ENCODE data around the gene KDM2A.

Gene KDM2A

GRCh38 chr11:67178421-67178820 is 59.4 kb downstream of the KDM2A start:
- TF ChIP-seq GATA3 (IDR thresholded peaks at IDR 0.05; ENCODE audit: low read depth, low read length), result no peak
- TF ChIP-seq GATA2 (IDR thresholded peaks at IDR 0.05; ENCODE audit: low read depth, low read length), result no peak

GRCh38 chr11:67178878-67179277 is 59.8 kb downstream of the KDM2A start:
- TF ChIP-seq GATA2 (IDR thresholded peaks at IDR 0.05; ENCODE audit: low read depth, low read length) (no peak), GATA3 (IDR thresholded peaks at IDR 0.05; ENCODE audit: low read depth, low read length) (no peak)

DNA sequence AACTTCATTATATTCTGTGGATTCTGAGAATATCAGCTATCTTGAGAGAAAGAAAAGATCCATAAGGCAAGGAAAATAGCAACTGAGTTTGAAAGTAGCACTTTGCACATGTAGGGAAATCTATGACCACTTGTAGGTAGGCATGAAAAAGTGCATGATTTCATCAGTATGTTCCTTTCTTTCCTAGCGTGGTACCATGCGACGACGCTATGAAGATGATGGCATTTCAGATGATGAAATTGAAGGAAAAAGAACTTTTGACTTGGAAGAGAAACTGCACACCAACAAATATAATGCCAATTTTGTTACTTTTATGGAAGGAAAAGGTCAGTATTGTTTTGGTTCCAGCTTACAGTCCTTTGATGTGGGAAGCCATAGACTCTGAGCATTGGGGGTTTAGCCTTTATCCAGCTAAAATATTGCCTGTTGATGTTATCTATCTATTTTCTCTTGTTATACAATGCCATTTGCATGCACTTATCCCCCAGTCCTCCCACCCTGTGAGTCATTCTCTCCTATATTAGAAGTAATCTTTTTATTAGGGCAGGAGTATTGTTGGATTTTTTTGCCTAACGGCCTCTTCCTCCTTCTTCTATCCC is 60.9 kb downstream of the KDM2A start:
- TF ChIP-seq GATA2 (IDR thresholded peaks at IDR 0.05; ENCODE audit: low read depth, low read length), result peak; percentile 21; the same call in 1 of the 2 replicates
- TF ChIP-seq GATA3 (IDR thresholded peaks at IDR 0.05; ENCODE audit: low read depth, low read length), result no peak

DNA sequence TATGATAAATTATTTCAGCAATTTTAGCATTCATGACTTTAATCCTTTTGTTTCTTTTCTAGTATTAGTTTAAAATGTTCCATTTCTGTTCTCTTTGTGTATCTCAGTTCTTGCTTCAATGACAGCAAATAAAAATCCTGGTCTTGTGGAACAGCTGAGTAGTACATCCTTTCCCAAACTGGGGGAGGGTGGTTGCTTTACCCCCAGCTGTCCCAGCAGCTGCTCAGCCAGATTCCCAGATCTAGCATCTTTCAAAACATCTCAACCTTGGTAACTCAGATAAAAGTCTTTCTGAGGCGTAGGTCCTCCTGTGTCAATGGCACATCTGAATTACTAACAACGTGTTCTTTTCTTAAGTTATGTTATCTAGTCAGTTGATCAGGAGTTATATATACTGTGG is 75.0 kb downstream of the KDM2A start:
- no peak for TF ChIP-seq GATA2 (IDR thresholded peaks at IDR 0.05; ENCODE audit: low read depth, low read length)
- no peak for TF ChIP-seq GATA3 (IDR thresholded peaks at IDR 0.05; ENCODE audit: low read depth, low read length)

DNA sequence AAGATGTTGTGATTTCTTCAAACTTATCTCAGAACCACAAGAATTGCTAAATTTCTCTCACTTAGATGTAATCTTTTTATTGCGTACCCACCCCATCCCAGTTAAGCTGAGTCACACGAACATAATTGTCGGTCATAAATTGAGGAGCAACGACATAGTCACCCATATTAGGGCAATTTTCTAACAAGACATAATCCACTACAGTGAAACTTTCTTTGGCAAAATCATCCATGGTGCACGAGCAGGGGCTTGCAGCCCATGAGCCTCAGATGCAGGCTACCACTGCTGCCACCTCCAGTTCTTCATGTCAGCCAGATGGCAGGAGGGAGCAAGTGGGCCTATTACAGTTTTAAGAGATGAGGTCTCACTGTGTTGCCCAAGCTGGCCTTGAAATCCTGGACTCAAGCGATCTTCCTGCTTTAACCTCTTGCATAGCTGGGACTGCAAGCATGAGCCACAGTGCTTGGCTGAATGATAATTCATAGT is 77.0 kb downstream of the KDM2A start:
- TF ChIP-seq GATA3 (IDR thresholded peaks at IDR 0.05; ENCODE audit: low read depth, low read length) (no peak), GATA2 (IDR thresholded peaks at IDR 0.05; ENCODE audit: low read depth, low read length) (no peak)

DNA sequence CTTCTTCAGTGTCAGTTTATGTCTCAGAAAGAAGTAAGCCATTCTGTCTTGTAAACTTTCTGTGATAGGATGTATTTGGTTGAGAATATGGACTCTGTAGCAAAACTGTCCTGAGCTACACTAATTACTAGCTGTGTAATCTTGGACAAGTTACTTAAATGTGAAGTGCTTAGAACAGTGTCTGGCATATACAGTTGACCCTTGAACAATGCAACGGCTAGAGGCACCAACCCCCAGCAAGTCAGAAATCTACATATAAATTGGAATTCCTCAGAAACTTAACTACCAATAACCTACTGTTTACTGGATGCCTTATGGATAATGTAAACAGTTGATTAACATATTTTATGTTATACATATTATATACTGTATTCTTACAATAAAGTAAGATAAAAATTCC is 78.5 kb downstream of the KDM2A start:
- no peak for TF ChIP-seq GATA3 (IDR thresholded peaks at IDR 0.05; ENCODE audit: low read depth, low read length)
- no peak for TF ChIP-seq GATA2 (IDR thresholded peaks at IDR 0.05; ENCODE audit: low read depth, low read length)

- TF ChIP-seq GATA3 (IDR thresholded peaks at IDR 0.05; ENCODE audit: low read depth, low read length), result no peak
- TF ChIP-seq GATA2 (IDR thresholded peaks at IDR 0.05; ENCODE audit: low read depth, low read length), result no peak
Measured at GRCh38 chr11:67199751-67200150, 80.7 kb downstream of the KDM2A start.

- TF ChIP-seq GATA3 (IDR thresholded peaks at IDR 0.05; ENCODE audit: low read depth, low read length) (no peak), GATA2 (IDR thresholded peaks at IDR 0.05; ENCODE audit: low read depth, low read length) (no peak)
Measured at GRCh38 chr11:67202028-67202427, 83.0 kb downstream of the KDM2A start.

- no peak for TF ChIP-seq GATA3 (IDR thresholded peaks at IDR 0.05; ENCODE audit: low read depth, low read length)
- TF ChIP-seq GATA2 (IDR thresholded peaks at IDR 0.05; ENCODE audit: low read depth, low read length), result no peak
Measured at GRCh38 chr11:67204822-67205221, 85.8 kb downstream of the KDM2A start.

DNA sequence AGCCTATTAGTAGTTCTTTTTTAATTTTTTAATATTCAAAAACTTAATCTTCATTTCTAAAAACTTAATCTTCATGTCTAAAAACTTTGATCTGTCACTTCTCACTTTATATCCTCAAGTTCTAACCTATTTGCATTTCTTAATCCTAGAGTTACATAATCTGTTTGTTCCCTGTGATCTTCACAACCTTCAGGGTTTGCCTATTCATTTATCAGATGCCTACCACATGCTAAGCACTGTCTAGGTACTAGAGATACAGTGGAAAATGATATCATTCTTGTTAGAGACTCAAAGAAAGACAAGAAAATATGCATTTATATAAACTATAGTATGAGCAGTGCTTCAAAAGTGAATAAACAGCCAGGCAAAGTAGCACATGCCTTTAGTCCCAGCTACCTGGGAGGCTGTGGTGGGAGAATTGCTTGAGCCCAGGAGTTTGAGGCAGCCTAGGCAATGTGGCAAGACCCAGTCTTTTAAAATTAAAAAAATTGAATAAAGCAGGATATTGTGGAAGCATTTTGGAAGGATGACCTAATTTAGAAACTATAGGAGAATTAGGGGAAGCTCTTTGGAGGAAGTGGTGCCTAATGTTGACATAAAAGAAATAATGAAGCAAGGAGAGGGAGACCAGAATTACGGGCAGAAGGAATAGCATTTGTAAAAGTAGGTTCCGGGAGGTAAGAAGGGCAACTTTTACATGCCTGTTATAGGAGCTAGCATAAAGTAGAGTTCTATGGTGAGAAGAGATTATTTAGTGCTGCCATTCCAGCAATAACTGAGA is 92.8 kb downstream of the KDM2A start:
- TF ChIP-seq GATA2 (IDR thresholded peaks at IDR 0.05; ENCODE audit: low read depth, low read length) (no peak), GATA3 (IDR thresholded peaks at IDR 0.05; ENCODE audit: low read depth, low read length) (no peak)

- no peak for TF ChIP-seq GATA2 (IDR thresholded peaks at IDR 0.05; ENCODE audit: low read depth, low read length)
- TF ChIP-seq GATA3 (IDR thresholded peaks at IDR 0.05; ENCODE audit: low read depth, low read length), result no peak
Measured at GRCh38 chr11:67213178-67213621, 94.1 kb downstream of the KDM2A start.

DNA sequence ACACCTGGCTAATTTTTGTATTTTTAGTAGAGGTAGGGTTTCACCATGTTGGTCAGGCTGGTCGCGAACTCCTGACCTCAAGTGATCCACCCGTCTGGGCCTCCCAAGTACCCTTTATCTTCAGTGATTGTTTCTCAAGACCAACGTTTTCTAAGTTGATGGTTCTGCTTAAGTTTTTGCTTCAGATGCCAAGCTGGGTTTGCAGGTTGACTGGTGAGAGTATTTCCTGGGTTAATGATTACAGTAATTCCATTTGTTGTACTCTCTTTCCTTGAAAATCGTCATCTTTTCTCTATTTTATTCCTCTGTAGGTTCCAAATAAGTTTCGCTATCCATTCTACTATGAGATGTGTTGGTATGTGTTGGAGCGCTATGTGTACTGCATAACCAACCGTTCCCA is 108.7 kb downstream of the KDM2A start:
- TF ChIP-seq GATA2 (IDR thresholded peaks at IDR 0.05; ENCODE audit: low read depth, low read length) (no peak), GATA3 (IDR thresholded peaks at IDR 0.05; ENCODE audit: low read depth, low read length) (no peak)

DNA sequence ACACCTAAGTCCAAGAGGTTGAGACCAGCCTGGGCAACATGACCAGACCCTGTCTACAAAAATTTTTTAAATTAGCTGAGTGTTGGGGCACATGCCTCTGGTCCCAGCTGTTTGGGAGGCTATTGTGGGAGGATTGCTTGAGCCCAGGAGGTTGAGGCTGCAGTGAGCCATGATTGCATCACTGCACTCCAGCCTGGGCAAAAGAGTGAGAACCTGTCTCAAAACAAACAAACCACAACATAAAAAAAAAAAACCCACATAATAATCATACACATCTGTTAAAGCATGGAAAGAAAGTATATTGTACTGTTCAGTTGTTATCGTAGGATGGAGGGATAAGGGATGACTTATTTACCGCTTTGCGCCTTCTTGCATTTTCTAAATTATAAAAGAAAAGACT is 111.3 kb downstream of the KDM2A start:
- TF ChIP-seq GATA3 (IDR thresholded peaks at IDR 0.05; ENCODE audit: low read depth, low read length) (no peak), GATA2 (IDR thresholded peaks at IDR 0.05; ENCODE audit: low read depth, low read length) (no peak)

DNA sequence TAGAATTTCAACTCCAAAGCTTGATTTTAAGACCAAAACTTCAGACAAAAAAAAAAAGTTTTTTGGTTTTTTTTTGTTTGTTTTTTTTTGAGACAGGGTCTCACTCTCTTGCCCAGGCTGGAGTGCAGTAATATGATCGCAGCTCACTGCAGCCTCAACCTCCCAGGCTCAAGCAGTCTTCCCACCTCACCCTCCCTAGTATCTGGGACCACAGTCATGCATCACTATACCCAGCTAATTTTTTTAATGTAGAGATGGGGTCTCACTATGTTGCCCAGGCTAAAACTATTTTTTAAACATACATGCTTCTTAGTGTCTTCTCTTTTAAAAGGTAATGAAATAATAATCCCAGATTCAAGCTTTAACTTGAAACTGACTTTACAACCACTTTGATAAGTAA is 111.8 kb downstream of the KDM2A start:
- TF ChIP-seq GATA2 (IDR thresholded peaks at IDR 0.05; ENCODE audit: low read depth, low read length) (no peak), GATA3 (IDR thresholded peaks at IDR 0.05; ENCODE audit: low read depth, low read length) (no peak)

GRCh38 chr11:67233584-67234190 is 114.6 kb downstream of the KDM2A start:
- no peak for TF ChIP-seq GATA3 (IDR thresholded peaks at IDR 0.05; ENCODE audit: low read depth, low read length)
- no peak for TF ChIP-seq GATA2 (IDR thresholded peaks at IDR 0.05; ENCODE audit: low read depth, low read length)
